HL-60/S4 treated with retinoic acid at 250 ng/mL for 4 days and 3 days (cell line): ENCODE data around the gene EIPR1.

Experiments used
- in situ Hi-C: fragments of 300-500 bp; cut with MboI; formaldehyde crosslinking; loops from 2 replicates; pipeline ENCODE4 v1.7.0; 2022; ENCODE audit warnings: low sequenced_read_pairs

The EIPR1 gene

DNA sequence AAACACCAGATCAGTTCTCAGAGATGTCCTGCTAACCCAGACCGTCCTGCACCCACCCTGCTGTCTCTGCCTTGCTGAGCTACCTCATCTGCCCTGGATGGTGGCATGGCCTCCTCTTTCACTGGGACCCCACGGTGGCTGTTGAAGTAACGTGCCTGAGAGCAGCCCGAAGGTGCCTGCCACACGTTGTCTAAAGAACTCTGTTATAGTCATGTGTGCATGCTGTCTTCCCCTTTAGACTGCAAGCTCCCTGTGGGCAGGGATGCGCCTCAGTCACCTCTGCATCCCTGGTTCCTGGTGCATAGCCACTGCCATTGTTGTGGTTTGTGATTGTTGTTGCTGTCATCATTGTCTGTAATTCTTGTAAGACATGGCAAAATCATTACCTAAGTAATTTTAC, 235.9 kb downstream of the EIPR1 start:
- in situ Hi-C loops: no loop called here

DNA sequence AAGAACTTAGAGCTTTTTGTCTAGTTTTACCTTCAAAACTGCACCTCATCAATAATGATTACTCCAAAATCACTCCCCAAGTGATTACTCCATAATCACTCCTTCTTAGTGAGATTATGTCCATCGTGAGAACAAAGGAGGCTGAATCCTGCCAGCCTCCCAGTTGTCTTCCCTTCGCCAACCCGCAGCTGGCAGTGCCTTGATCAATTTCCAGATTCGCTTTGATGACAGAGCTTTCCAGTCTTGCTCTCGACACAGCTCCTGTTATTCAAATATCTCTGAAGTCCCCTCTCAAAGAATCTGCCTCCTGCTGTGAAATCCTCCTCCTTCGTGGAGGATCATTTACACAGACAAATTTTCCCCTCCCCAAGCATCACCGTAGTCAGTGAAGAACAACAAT, 237.7 kb downstream of the EIPR1 start:
- in situ Hi-C loops: no loop called here
